ENCODE data around the gene TTC9B.

- TF ChIP-seq CTCF (IDR thresholded peaks at IDR 0.05; ENCODE audit: borderline replicate concordance, extremely low read depth, low read length, poor library complexity, severe bottlenecking) = no peak
- TF ChIP-seq EZH2 (IDR thresholded peaks at IDR 0.05; ENCODE audit: borderline replicate concordance, low read depth, low read length, severe bottlenecking) = no peak
These were observed 13.6 kb upstream of the TTC9B start for GRCh38 chr19:40231544-40232424.

Measured in DND-41 (cell line).